HG02798 (cell line): ENCODE measurements around the gene SHC2.

Experiments used
- ATAC-seq: cut with Tn5 transposase; IDR thresholded peaks from one replicate; pipeline ENCODE4 v1.9.1; 2021; ENCODE audit warnings: mild to moderate bottlenecking; ENCODE audit not compliant: unreplicated experiment, poor library complexity

Gene SHC2

GRCh38 chr19:378706-379105 is 82.1 kb downstream of the SHC2 start:
- ATAC-seq: no peak

GRCh38 chr19:377801-378581 is 82.8 kb downstream of the SHC2 start:
- no peak for ATAC-seq

GRCh38 chr19:376111-376470 is 84.7 kb downstream of the SHC2 start:
- ATAC-seq: no peak

GRCh38 chr19:375395-376110 is 85.3 kb downstream of the SHC2 start:
- ATAC-seq: no peak

- no peak for ATAC-seq
These were observed 86.0 kb downstream of the SHC2 start for GRCh38 chr19:374886-375235.

GRCh38 chr19:374183-374885 is 86.5 kb downstream of the SHC2 start:
- no peak for ATAC-seq

- ATAC-seq: no peak
These were observed 87.2 kb downstream of the SHC2 start for GRCh38 chr19:373391-374182.

DNA sequence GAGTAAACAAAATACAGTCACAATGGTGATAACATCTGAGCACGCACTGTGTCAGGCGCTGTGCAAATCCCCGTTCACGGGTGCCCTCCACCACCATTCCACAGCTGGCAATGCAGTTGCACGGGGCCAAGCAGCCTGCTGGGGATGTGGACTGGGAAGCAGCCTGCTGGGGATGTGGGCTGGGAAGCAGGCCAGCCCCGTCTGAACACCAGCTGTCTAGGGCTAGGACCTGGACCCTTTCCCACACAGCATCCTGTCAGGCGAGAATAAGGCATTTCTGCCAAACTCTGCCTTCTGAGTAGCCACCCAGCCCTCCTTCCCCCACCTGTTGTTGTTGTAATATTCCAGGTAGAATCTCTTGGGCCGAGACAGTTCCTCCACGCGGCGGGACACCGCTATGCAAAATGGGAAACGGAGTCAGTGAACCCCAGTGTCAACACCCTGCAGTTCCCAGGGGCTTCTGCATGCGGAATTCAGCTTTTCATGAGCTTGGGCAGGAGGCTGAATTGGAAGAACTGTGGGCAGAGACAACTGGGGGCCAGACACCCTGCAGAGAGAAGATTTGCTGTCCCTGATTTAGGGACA is 88.4 kb downstream of the SHC2 start:
- ATAC-seq: no peak

DNA sequence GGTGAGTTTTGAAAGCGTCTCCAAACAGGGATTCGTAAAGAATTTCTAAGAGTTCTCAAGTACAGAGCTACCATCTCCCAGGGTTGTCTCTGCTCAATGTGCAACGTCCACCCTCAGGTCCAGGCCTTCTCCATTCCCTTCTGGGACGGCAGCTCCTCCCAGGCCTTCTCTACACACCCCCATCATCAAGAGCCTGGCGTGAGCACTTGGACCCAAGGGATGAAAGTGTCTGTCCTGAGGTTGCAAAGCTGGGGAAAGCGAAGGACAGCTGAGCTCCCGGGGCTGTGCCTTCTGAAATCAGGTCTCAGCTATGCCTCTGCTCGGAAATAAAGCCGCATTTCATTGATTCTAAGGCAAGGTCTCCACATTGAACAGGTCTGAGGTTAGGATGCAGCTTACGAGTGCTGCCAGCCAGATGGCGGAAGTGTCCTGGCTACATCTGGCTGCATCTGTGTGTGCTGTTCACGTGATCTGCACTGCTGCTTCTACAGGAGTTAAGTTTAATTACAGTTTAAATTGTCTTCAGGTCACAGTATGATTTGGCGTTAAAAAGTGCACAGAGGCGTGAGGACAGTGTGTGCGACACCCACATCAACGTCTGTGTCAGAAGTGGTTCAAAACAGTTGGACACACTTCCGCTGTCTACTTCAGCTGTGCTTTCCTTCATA is 89.2 kb downstream of the SHC2 start:
- ATAC-seq: no peak

DNA sequence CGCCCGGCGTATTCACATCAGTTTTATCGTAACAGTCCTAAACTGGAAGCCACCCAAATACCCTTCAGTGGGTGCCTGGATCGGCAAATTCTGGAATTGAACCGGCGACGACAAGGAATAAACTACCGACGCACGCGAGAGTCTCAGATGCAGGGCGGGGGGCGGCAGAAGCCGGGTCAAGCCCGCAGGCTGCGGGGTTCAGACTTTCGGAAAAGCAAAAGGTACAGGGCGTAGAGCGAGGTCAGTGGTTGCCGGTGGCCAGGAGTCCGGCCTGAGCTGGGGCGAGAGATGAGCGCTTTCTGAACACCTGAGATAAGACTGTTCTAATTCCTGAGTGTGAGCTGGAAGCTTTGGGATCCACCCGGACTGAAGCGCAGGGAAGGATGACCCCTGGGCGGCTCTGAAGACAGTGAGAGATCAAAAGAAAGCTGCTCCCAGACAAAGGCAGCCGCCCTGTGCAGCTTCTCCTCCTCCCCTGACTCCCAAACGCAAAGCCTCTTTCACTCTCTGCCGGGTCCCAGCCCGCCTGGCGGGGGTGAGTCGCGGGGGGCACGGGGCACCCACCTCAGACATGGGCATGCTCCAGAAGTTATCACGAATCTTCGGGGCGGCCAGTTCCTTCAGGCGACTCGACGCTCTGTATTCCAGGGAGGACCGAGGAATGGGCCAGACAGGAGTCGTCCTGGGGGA is 90.0 kb downstream of the SHC2 start:
- ATAC-seq: no peak

DNA sequence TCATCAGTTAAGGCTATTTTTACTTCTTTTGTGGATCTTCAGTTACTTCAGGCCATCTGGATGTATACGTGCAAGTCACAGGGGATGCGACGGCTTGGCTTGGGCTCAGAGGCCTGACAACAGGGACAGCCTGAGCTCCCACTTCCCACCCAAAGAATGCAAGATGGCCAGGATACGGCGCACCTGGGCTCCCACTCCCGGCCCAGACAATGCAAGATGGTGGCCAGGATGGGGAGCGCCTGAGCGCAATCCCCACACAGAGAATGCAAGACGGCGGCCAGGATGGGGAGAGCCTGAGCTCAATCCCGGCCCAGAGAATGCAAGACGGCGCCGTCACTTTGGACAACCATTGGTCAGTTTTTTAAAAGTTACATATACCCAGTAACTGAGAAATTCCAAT is 91.0 kb downstream of the SHC2 start:
- no peak for ATAC-seq

DNA sequence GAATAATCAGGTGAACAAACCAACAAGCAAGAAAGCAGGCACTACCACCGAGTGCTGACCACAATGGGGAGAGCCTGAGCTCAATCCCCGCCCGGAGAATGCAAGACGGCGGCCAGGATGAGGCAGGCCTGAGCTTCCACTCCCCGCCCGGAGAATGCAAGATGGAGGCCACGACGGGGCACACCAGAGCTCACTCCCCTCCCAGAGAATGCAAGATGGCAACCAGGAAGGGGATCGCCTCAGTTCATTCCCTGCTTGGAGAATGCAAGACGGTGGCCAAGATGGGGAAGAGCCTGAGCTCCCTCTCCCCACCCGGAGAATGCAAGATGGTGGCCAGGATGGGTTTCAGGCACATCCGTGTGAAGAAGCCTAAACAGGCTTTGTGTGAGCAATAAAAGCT is 91.6 kb downstream of the SHC2 start:
- no peak for ATAC-seq

- ATAC-seq: no peak
These were observed 92.2 kb downstream of the SHC2 start for GRCh38 chr19:368630-369024.

- no peak for ATAC-seq
These were observed 92.7 kb downstream of the SHC2 start for GRCh38 chr19:367963-368629.

DNA sequence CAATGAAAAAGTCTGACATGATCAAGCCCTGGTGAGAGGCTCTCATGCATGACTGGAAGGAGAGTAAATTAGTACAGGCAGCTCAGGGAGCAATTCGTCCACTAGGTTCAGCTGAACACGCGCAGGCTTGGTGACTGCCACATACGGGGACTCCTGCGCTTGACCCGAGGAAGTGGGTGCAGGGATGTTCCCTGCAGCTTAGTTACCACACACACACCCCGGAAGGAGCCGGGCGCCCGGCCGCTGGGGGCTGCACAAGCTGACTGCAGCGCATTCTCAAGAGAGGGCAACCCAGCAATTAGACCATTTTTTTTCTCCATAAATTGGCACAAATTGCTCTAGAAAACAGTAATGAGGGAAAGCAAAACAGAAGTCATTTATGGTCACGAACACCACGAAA is 93.3 kb downstream of the SHC2 start:
- ATAC-seq: no peak

- ATAC-seq: no peak
These were observed 93.9 kb downstream of the SHC2 start for GRCh38 chr19:366951-367350.
